Karpas-422 (cell line): ENCODE data around the gene LARP7. TPM values are rescaled to one million over a fixed set of nuclear protein-coding genes. Genes with fewer than 3 reads are reported as not detected.

Experiments used
- DNase-seq: peaks from one replicate; pipeline ENCODE4 v3.0.0-alpha.2; 2015
- H2AFZ ChIP-seq: fragments of 200-600 bp; sonication (generic); 2 replicates; pipeline ENCODE4 v1.6.1; 2014; ENCODE audit warnings: antibody characterized with exemption, low read length, mixed read lengths
- H3K27ac ChIP-seq: fragments of 200-600 bp; sonication (generic); 2 replicates; pipeline ENCODE4 v1.5.1; 2014; ENCODE audit warnings: mild to moderate bottlenecking, low read length, moderate library complexity
- H3K27me3 ChIP-seq: fragments of 200-600 bp; sonication (generic); 2 replicates; pipeline ENCODE4 v1.6.1; 2014; ENCODE audit warnings: low read length, mixed read lengths
- H3K36me3 ChIP-seq: fragments of 200-600 bp; sonication (generic); 2 replicates; pipeline ENCODE4 v1.6.1; 2014; ENCODE audit warnings: low read length, mixed read lengths; ENCODE audit not compliant: insufficient read depth
- H3K4me1 ChIP-seq: fragments of 200-600 bp; sonication (generic); 2 replicates; pipeline ENCODE4 v1.6.1; 2014; ENCODE audit warnings: mild to moderate bottlenecking, low read length, mixed read lengths
- H3K4me2 ChIP-seq: fragments of 200-600 bp; sonication (generic); 2 replicates; pipeline ENCODE4 v1.6.1; 2014; ENCODE audit warnings: low read length, low read depth, mild to moderate bottlenecking; ENCODE audit not compliant: poor library complexity, severe bottlenecking
- H3K4me3 ChIP-seq: fragments of 200-600 bp; sonication (generic); 2 replicates; pipeline ENCODE4 v1.5.1; 2014; ENCODE audit warnings: mild to moderate bottlenecking, antibody characterized with exemption, low read length, mixed read lengths
- H3K79me2 ChIP-seq: fragments of 200-600 bp; sonication (generic); 2 replicates; pipeline ENCODE4 v1.6.1; 2014; ENCODE audit warnings: mild to moderate bottlenecking, low read length, mixed read lengths
- H3K9ac ChIP-seq: fragments of 200-600 bp; sonication (generic); 2 replicates; pipeline ENCODE4 v1.6.0; 2014; ENCODE audit warnings: low read length
- H3K9me2 ChIP-seq: fragments of 200-600 bp; sonication (generic), shearing (Covaris generic); replicated peaks from 2 replicates; pipeline ENCODE4 v1.6.0; 2014; ENCODE audit warnings: mild to moderate bottlenecking, low read length, moderate library complexity; ENCODE audit not compliant: insufficient read depth
- H3K9me3 ChIP-seq: fragments of 300-700, 200-600 bp; sonication (generic); 2 replicates; pipeline ENCODE4 v1.6.1; 2014; ENCODE audit warnings: low read length, mixed read lengths
- H4K20me1 ChIP-seq: fragments of 200-600 bp; sonication (generic); 2 replicates; pipeline ENCODE4 v1.6.1; 2014; ENCODE audit warnings: mild to moderate bottlenecking, antibody characterized with exemption, low read length, low read depth; ENCODE audit not compliant: insufficient read depth
- total RNA-seq: library from RNA; depleted of rRNA; stranded (reverse); fragments of >200 nt; shearing (Covaris generic); gene quantifications from 2 replicates; pipeline ENCODE4 v1.2.3, GENCODE V29; 2014; ENCODE audit warnings: low replicate concordance

LARP7 gene
- total RNA-seq, 1 experiment from 2014 or later, result 53.9 TPM

GRCh38 chr4:112646632-112647537 is 9.9 kb downstream of the LARP7 start:
- Histone ChIP-seq H4K20me1 (no peaks in the 10 kb centered on the region), H3K4me3 (no peak overlapping the region), H3K27me3 (no peaks in the 10 kb centered on the region), H3K9ac (no peak overlapping the region), H2AFZ (no peak overlapping the region), H3K36me3 (peaks cover 55% of the 10 kb centered on the region), H3K27ac (no peak overlapping the region), H3K9me3 (no peaks in the 10 kb centered on the region), H3K4me2 (no peak overlapping the region), H3K4me1 (no peaks in the 10 kb centered on the region), H3K9me2 (no peaks in the 10 kb centered on the region), H3K79me2 (peaks cover 14% of the 10 kb centered on the region)
- DNase-seq, result no peak

- no peak overlapping the region for H2AFZ ChIP-seq
- no peak overlapping the region for H3K9ac ChIP-seq
- H3K79me2 ChIP-seq, result peaks cover 4% of the 10 kb centered on the region
- H3K9me2 ChIP-seq, result no peaks in the 10 kb centered on the region
- peaks cover 62% of the 10 kb centered on the region for H3K36me3 ChIP-seq
- no peak overlapping the region for H3K27ac ChIP-seq
- H3K27me3 ChIP-seq, result no peaks in the 10 kb centered on the region
- H3K4me1 ChIP-seq, result no peaks in the 10 kb centered on the region
- DNase-seq, result no peak
- no peaks in the 10 kb centered on the region for H4K20me1 ChIP-seq
- no peak overlapping the region for H3K4me3 ChIP-seq
- no peak overlapping the region for H3K4me2 ChIP-seq
- no peaks in the 10 kb centered on the region for H3K9me3 ChIP-seq
Measured at GRCh38 chr4:112647785-112648184, 10.8 kb downstream of the LARP7 start.

GRCh38 chr4:112648263-112649054 is 11.5 kb downstream of the LARP7 start:
- Histone ChIP-seq H3K9me3 (no peaks in the 10 kb centered on the region), H2AFZ (no peak overlapping the region), H3K27me3 (no peaks in the 10 kb centered on the region), H3K9me2 (no peaks in the 10 kb centered on the region), H3K9ac (no peak overlapping the region), H3K4me3 (no peak overlapping the region), H3K36me3 (peaks cover 66% of the 10 kb centered on the region), H4K20me1 (no peaks in the 10 kb centered on the region), H3K27ac (no peak overlapping the region), H3K4me2 (no peak overlapping the region), H3K79me2 (no peaks in the 10 kb centered on the region), H3K4me1 (no peaks in the 10 kb centered on the region)
- no peak for DNase-seq

- Histone ChIP-seq H3K36me3 (peaks cover 71% of the 10 kb centered on the region), H3K27ac (no peak overlapping the region), H3K79me2 (no peaks in the 10 kb centered on the region), H4K20me1 (no peaks in the 10 kb centered on the region), H3K27me3 (no peaks in the 10 kb centered on the region), H3K9me3 (no peaks in the 10 kb centered on the region), H2AFZ (no peak overlapping the region), H3K4me3 (no peak overlapping the region), H3K4me1 (no peaks in the 10 kb centered on the region), H3K4me2 (no peak overlapping the region), H3K9me2 (no peaks in the 10 kb centered on the region), H3K9ac (no peak overlapping the region)
- no peak for DNase-seq
Measured at GRCh38 chr4:112649055-112649408, 12.1 kb downstream of the LARP7 start.

- H3K27ac ChIP-seq, result no peak overlapping the region
- H3K4me2 ChIP-seq, result no peak overlapping the region
- no peak overlapping the region for H3K9ac ChIP-seq
- no peaks in the 10 kb centered on the region for H4K20me1 ChIP-seq
- no peaks in the 10 kb centered on the region for H3K4me1 ChIP-seq
- no peaks in the 10 kb centered on the region for H3K27me3 ChIP-seq
- no peaks in the 10 kb centered on the region for H3K79me2 ChIP-seq
- H3K4me3 ChIP-seq, result no peak overlapping the region
- H2AFZ ChIP-seq, result no peak overlapping the region
- no peaks in the 10 kb centered on the region for H3K9me3 ChIP-seq
- no peaks in the 10 kb centered on the region for H3K9me2 ChIP-seq
- no peak for DNase-seq
- peaks cover 81% of the 10 kb centered on the region for H3K36me3 ChIP-seq
Measured at GRCh38 chr4:112650332-112650731, 13.4 kb downstream of the LARP7 start.

- H3K36me3 ChIP-seq, result peaks cover 84% of the 10 kb centered on the region
- DNase-seq, result no peak
- H3K9ac ChIP-seq, result no peak overlapping the region
- H3K4me3 ChIP-seq, result no peak overlapping the region
- H3K9me3 ChIP-seq, result no peaks in the 10 kb centered on the region
- no peaks in the 10 kb centered on the region for H3K79me2 ChIP-seq
- no peaks in the 10 kb centered on the region for H3K4me1 ChIP-seq
- H2AFZ ChIP-seq, result no peak overlapping the region
- no peaks in the 10 kb centered on the region for H3K9me2 ChIP-seq
- H3K27me3 ChIP-seq, result no peaks in the 10 kb centered on the region
- no peak overlapping the region for H3K4me2 ChIP-seq
- no peak overlapping the region for H3K27ac ChIP-seq
- no peaks in the 10 kb centered on the region for H4K20me1 ChIP-seq
Measured at GRCh38 chr4:112651641-112652040, 14.7 kb downstream of the LARP7 start.

- H3K9ac ChIP-seq, result no peak overlapping the region
- no peak for DNase-seq
- H3K27ac ChIP-seq, result no peak overlapping the region
- H3K9me3 ChIP-seq, result no peaks in the 10 kb centered on the region
- no peaks in the 10 kb centered on the region for H3K79me2 ChIP-seq
- H3K4me2 ChIP-seq, result no peak overlapping the region
- H3K4me1 ChIP-seq, result no peaks in the 10 kb centered on the region
- no peaks in the 10 kb centered on the region for H3K9me2 ChIP-seq
- H3K36me3 ChIP-seq, result peaks cover 85% of the 10 kb centered on the region
- H3K27me3 ChIP-seq, result no peaks in the 10 kb centered on the region
- no peaks in the 10 kb centered on the region for H4K20me1 ChIP-seq
- no peak overlapping the region for H2AFZ ChIP-seq
- H3K4me3 ChIP-seq, result no peak overlapping the region
Measured at GRCh38 chr4:112652216-112652615, 15.3 kb downstream of the LARP7 start.

- no peak overlapping the region for H3K9ac ChIP-seq
- H3K4me3 ChIP-seq, result no peak overlapping the region
- no peak overlapping the region for H3K4me2 ChIP-seq
- H3K27me3 ChIP-seq, result no peaks in the 10 kb centered on the region
- no peaks in the 10 kb centered on the region for H3K79me2 ChIP-seq
- no peak overlapping the region for H2AFZ ChIP-seq
- DNase-seq, result peak; percentile 6
- no peak overlapping the region for H3K27ac ChIP-seq
- H4K20me1 ChIP-seq, result no peaks in the 10 kb centered on the region
- no peaks in the 10 kb centered on the region for H3K4me1 ChIP-seq
- H3K9me3 ChIP-seq, result no peaks in the 10 kb centered on the region
- H3K36me3 ChIP-seq, result peaks cover 72% of the 10 kb centered on the region
- H3K9me2 ChIP-seq, result no peaks in the 10 kb centered on the region
Measured at GRCh38 chr4:112655270-112655669, 18.3 kb downstream of the LARP7 start.
